Measurements from ENCODE around the gene TTLL7.

Gene TTLL7, protein sequence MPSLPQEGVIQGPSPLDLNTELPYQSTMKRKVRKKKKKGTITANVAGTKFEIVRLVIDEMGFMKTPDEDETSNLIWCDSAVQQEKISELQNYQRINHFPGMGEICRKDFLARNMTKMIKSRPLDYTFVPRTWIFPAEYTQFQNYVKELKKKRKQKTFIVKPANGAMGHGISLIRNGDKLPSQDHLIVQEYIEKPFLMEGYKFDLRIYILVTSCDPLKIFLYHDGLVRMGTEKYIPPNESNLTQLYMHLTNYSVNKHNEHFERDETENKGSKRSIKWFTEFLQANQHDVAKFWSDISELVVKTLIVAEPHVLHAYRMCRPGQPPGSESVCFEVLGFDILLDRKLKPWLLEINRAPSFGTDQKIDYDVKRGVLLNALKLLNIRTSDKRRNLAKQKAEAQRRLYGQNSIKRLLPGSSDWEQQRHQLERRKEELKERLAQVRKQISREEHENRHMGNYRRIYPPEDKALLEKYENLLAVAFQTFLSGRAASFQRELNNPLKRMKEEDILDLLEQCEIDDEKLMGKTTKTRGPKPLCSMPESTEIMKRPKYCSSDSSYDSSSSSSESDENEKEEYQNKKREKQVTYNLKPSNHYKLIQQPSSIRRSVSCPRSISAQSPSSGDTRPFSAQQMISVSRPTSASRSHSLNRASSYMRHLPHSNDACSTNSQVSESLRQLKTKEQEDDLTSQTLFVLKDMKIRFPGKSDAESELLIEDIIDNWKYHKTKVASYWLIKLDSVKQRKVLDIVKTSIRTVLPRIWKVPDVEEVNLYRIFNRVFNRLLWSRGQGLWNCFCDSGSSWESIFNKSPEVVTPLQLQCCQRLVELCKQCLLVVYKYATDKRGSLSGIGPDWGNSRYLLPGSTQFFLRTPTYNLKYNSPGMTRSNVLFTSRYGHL

DNA sequence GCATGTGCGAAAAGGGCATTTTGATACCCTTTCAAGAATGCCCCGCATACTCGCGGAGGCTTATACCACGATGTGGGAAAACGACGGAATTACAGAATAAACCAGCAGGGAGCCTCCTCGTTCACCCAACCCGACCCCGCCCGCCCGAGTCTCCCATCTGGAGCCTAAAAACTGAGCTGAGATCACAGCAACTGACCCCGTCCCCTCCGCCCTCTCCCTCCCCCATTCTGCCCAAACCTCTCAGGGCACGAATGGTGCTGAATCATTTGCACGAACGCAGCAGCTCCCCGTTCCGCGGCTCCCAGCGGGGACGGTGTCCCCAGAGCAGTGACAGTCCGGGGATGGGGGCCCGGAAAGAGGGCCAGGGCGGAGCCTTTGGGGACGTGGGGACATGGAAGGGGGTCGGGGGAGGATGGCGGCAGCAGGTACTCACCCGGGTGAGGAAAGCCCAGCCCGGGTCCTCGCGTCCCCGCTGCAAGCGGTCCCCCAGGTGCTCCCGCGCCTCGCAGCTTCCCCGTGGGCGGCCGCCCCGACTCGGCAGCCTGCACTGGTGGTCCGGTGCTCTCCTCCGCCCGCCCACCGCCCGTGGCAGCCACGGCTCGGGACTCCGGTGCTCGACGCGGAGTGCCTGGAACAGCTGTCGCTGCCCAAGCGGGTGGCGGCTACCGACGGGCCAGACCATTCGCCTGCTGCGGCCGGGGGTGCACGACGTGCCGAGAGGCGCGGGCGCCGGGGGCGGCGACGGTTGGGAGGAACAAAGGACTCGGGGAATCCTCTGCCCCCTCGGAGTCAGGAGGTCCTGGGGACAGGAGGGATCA, at the start of gene TTLL7:
TSS of gene TTLL7 (minus strand) at position 635 of the 818 bp plus-strand sequence. CDS start 46,921 bp downstream, outside the sequence.
- intact Hi-C loops (cut with DNase I), result loop anchor here (5.0 to 10.0 kb wide), 3 partner anchors 41 to 79 kb away; no protein-coding TSS in a partner anchor
- peak; percentile 85 to 99 (median 92) for DNase-seq

DNA sequence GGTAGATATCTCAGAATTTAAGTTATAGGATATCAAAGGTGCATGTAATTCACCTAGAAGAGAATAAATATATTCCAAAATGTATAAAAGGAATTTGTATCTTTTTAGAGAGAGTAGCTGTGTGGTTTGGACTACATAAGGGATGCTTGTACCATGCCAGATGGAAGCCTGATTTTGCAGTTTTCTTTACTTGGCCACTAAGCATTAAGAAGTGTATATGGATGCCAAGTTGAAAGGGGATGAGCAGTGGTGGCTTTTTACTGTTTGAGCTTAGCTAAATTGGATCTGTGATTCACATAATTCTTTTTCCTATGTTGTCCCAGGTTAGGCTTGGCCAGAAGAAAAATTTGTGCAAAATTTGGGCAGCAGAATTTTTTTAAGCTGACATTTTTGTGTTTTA, 43.5 kb upstream of the TTLL7 start:
- no peak for DNase-seq
- intact Hi-C loops (cut with DNase I), result no loop called here

DNA sequence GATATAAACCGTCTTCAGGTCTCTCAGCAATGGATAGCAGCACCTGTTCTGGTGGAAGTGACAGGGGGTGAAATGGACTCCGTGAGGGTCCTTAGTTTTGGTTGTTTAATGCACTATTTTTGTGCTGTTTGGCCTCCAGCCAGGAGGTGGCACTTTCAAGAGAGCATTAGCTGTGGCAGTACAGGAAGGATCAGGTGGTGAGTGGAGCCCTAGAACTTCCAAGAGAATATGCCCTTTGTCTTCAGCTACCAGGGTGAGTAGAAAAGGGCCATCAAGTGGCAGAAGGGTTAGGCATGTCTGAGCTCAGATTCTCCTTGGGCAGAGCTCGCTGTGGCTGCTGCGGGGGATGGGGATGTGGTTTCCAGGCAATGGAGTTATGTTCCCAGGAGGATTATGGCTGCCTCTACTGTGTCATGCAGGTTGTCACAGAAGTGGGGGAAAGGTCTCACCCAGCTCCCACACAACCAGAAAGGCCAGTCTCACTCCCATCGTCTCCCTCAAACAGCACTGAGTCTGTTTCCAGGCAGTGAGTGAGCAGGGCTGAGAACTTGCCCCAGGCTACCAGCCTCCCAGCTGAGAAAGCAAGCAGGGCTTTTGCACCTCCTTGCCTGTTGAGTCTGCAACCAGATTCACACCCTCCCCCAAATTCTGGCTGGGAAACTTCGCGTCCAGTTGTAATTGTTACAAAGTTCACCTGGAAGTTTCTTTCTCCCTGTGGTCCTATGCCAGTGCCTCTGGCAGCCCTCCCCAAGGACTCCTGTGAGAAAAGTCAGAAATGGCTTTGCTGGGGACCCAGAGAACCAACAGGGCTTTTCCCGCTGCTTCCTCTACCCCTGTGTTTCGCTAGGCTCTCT, 39.1 kb upstream of the TTLL7 start:
- intact Hi-C loops (cut with DNase I), result no loop called here
- no peak for DNase-seq

DNA sequence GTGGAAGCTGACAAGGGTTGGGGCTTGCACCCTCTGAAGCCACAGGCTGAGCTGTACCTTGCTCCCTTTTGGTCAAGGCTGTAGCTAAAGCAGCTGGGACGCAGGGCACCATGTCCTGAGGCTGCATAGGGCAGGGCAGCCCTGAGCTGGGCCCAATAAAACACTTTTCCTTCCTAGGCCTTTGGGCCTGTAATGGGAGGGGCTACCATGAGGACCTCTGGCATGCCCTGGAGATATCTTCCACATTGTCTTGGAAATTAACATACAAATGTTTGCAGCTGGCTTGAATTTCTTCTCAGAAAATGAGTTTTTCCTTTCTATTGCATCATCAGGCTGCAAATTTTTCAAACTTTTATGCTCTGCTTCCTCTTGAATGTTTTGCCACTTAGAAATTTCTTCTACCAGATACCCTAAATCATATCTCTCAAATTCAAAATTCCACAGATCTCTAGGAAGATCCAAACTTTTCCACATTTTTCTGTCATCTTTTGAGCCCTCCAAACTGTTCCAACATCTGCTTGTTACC, 32.9 kb upstream of the TTLL7 start:
- intact Hi-C loops (cut with DNase I), result no loop called here
- no peak for DNase-seq

DNA sequence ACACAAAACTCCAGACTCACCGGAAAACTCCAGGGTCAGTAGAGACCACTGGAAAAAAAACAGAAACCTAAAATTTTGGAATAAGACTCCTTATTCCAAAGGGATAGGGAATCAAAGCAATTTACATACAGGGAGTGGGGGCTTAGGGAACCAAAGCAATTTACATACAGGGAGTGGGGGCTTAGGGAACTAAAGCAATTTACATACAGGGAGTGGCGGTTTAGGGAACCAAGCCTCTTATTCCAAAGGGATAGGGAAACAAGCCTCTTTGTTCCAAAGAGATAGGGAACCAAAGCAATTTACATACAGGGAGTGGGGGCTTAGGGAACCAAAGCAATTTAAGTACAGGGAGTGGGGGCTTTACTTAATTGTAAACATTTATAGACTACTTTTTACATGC, 28.4 kb upstream of the TTLL7 start:
- no peak for DNase-seq
- intact Hi-C loops (cut with DNase I), result no loop called here

DNA sequence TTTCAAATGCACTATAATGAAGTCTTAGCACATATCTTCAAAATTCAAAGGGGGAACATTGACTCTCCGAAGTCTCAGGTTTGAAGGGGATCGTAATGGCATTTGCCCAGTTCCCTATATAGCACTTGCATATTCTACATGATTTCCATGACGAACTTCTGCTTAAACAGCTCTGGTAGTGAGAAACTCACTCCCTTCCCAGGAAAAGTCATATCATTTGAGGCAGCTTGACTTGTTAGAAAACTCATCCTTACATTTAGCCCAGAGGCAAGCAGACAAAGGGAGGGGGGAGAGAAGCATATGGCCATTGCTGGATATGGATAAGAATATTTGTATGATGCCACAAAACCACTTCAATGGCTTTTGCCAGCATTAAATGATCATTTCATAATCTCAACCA, 27.0 kb upstream of the TTLL7 start:
- intact Hi-C loops (cut with DNase I), result no loop called here
- DNase-seq, result no peak

DNA sequence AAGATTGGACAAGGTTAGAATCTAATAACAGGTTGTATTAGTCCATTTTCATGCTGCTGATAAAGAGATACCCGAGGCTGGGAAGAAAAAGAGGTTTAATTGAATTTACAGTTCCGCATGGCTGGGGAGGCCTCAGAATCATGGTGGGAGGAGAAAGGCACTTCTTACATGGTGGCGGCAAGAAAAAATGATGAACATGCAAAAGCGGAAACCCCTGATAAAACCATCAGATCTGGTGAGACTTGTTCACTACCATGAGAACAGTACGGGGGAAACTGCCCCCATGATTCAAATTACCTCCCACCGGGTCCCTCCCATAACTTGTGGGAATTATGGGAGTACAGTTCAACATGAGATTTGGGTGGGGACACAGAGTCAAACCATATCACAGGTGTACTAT, 22.9 kb upstream of the TTLL7 start:
- intact Hi-C loops (cut with DNase I), result no loop called here
- no peak for DNase-seq

DNA sequence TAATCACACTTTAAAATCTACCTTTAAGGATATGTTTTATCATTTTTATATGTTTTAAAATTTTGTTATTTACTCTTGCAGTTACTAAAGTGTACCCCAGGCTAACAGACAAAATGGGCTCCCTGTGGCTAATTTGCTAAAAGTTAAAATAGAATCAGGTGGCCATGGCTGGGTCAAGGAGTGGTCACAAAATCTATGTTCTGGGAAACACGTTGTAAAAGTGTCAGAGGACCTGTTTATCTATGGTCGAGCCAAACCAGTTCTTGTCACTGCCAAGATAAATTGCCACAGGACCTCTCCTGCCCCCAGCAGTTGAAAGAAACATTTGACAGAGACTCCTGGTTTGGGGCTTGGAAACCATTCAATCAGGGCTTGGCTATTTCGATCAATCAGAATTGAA, 21.2 kb upstream of the TTLL7 start:
- no peak for DNase-seq
- intact Hi-C loops (cut with DNase I), result no loop called here

DNA sequence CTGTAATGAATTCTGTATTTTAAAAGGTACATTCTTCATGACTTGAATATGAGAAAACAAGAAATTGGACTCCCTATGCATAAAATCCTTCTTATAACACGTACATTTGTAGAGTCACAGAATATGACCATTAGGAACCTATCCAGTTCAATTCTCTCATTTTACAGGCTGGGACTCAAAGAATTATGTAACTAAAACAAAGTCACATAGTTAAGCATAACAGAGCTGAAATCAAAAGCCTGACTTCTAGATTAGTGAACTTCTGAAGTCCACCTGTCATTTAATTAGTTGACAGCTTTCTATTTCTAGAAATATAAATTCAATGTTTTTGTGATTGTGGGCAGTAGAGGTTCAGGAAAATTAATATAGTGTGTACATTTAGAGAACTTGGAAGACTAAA, 20.3 kb upstream of the TTLL7 start:
- intact Hi-C loops (cut with DNase I), result no loop called here
- no peak for DNase-seq

DNA sequence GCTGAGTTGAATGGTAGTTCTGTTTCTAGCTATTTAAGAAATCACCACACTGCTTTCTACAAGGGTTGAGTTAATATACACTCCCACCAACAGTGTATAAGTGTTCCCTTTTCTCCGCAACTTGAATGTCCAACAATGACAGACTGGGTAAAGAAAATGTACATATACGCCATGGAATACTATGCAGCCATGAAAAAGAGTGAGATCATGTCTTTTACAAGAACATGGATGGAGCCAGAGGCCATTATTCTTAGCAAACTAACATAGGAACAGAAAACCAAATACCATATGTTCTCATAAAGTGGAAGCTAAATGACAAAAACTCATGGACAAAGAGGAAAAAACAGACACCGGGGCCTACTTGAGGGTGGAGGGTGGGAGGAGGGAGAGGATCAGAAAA, 14.8 kb upstream of the TTLL7 start:
- no peak for DNase-seq
- intact Hi-C loops (cut with DNase I), result no loop called here

DNA sequence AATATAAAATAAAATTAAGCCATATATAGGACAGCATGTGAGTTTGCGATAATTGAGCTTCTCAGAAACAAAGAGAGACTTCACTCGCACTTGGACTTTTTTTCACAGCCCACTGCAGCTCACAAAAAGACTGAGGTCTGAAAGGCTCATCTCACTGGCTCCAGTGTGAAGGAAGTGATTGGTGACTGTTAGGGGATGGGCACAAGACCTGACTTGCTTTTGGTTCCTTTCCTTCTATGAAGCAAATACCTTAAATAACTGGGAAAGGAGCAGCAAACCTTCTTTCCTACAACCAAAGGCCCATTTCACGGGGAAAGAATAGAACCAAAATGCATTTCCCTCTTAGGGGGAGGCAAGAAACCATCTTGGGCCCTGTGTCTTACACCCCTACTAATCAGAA, 13.1 kb upstream of the TTLL7 start:
- no peak for DNase-seq
- intact Hi-C loops (cut with DNase I), result no loop called here

DNA sequence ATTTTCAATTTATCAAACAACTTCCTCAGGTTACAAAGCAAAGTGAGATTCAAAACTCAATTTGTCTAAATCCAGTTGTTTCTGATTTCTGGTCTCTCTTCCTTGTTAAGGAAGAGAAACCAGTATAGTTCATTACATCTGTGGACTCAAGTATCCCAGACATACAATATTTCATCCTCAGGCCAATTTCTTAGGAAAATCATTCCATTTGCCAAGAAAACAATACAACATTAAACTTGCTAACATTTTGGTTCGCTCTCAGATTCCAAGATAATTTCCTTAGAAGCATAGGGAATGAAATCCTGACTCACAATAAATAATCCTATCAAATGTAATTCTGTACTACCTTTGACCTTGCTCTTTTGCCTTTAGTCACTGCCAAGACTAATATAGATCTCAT, 11.2 kb upstream of the TTLL7 start:
- DNase-seq, result no peak
- intact Hi-C loops (cut with DNase I), result no loop called here

DNA sequence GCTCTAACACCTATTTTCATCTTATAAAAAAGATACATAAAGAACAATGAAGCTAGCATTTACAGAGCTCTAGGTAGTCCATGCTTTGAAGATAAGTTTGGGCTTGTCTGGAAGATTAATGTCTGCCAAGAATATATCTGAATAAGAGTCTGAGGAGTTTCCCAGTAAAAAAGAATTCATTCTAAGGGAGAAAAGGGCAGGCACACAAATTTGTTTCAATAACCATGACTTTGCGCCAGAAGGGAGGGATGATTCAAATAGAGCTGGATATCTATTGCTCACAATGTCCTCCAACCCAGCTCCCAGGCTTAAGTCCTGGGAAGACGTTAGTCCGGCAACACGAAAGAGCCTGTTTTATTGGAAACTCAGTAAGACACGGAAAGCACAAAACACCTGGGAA, 9.7 kb upstream of the TTLL7 start:
- DNase-seq, result no peak
- intact Hi-C loops (cut with DNase I), result no loop called here

DNA sequence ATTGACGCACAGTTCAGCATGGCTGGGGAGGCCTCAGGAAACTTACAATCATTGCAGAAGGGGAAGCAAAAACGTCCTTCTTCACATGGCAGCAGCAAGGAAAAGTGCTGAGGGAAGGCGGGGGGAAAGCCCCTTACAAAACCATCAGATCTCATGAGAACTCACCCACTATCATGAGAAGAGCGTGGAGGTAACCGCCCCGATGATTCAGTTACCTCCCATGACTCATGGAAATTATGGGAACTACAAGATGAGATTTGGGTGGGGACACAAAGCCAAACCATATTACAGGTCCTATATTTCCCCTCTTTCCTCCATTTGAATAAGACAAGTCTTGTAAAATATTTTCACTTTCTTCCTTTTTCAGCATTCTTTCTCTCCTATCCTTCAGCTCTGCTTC, 7.7 kb upstream of the TTLL7 start:
- no peak for DNase-seq
- intact Hi-C loops (cut with DNase I), result no loop called here

DNA sequence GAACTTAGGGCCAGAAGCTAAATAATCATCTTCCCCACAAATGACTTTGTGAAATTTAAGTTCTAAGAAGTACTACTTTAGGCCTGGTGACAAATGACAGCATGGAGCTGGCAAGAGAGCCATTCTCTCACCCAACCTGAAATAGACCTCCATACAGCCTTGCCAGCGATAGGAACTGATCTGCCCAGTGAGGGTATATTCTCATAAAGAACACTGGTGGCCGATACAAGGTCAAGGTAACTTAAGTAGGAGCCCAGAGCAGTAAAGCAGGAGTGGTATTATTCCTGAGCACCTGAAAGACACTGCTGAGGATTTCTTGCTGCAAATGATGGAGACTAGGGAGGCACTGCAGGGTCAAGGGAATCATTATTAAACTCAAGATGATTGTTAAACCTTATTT, 2.6 kb upstream of the TTLL7 start:
- intact Hi-C loops (cut with DNase I), result no loop called here
- no peak for DNase-seq

DNA sequence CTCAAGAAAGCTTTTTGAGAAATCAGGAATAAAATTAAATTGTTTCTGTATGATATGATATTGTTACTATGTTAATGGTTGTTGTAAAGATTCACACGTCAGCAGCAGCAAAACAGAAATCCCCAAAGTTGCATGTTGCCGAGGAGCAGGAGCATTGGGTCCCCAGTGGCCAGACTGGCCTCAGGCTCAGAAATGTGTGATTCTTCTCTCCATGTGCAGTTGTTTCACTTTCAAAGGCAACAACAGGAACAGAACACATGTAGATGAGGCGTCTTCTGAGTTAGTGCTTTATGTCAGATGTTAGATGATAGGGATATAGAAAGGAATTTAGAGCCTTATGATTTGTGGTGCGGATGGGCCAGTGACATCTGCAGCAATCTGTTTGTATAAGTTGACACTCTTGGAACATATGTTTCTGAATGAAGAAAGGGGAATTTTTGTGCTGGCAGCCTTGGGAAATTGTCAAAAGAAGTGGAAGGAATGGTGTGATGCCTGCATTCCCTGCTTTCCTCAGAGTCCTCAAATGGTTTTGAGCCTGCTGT, 2.1 kb upstream of the TTLL7 start:
- intact Hi-C loops (cut with DNase I), result no loop called here
- DNase-seq, result peak in 1 of 10 donors; percentile 75

DNA sequence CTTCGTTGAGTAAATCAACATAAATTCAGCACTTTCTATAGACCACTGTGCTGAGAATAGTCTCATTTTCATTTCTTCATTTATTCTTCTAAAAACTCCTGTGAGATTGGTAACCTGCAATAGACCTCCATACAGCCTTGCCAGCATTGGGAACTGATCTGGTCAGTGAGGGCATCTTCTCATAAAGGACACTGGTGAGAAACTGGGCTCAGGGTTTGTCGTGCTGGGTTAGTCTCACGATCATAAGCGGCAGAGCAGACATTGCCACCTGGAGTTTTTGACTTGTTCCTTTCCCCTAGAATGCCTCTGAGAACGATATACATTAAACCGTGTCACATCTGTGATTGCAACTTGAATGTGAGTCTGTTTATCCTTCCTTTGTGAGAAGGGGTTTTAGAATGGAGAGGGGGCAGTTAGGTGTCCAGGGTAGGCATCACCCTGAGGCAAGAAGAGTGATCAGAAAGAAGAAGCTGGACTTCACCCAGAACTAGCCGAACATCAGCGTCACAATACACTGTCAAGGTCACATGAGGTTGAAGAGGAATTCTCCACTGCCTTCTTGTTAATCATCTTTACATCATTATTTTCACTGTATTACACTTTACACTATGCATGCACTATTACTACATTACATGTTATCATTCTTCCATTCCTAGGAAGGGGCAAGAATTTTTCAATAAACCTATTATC, 1.4 kb upstream of the TTLL7 start:
- peak in 1 of 10 donors; percentile 41 for DNase-seq
- intact Hi-C loops (cut with DNase I), result no loop called here

DNA sequence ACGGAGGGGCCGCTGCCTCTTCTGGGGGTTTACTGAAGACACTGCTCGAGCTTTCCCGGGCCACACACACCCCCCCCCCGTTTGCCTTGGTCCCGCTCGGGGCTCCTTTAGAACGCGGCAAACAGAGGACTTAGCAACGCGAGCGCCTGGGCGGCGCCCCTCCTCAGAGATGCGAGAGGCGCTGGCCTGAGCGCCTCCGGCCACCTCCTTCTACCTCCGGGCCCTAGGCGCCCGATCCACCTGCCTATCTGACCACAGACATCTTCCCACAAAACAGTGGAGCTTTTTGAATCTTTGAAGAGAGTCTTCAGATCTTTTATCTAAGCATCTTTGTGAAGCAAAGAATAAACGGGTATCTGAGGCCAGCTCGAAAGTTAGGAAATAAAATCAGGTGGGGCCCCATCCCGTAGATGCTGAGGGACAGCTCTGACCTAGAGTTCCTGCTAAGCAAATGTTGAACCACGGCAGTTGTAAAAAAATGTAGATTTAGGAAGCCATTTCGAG, 436 bp upstream of the TTLL7 start:
- peak in 9 of 10 donors; percentile 75 to 97 (median 86) for DNase-seq
- intact Hi-C loops (cut with DNase I), result loop anchor here (5.0 to 10.0 kb wide), 3 partner anchors 42 to 78 kb away; no protein-coding TSS in a partner anchor

DNA sequence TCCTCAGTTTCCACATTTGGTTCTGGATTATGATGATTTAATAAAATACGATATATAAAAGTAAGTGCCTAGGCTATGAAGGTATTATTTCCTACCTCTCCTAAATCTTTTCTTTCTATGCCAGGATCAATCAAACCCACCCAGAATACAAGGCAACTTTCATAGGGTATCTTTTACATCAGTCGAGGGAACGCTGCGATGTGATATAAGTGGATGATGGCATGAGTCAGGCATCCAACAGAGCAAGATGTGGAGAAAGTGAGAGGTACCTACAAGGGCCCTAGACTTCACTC, 781 bp downstream of the TTLL7 start:
- no peak for DNase-seq
- intact Hi-C loops (cut with DNase I), result loop anchor here (5.0 to 10.0 kb wide), 3 partner anchors 41 to 79 kb away; no protein-coding TSS in a partner anchor

All from posterior cingulate gyrus (tissue), 11 donors.